Erythroblast (primary cell): ENCODE results near the gene GRP.

Experiments used
- GATA1 ChIP-seq: IDR thresholded peaks from 2 replicates; pipeline ENCODE4 v1.6.1; 2011; ENCODE audit warnings: low read depth, mild to moderate bottlenecking, control low read depth, low read length, moderate library complexity
- POLR2A ChIP-seq: IDR thresholded peaks from 2 replicates; pipeline ENCODE4 v1.6.1; 2011; ENCODE audit warnings: mild to moderate bottlenecking, low read length

DNA sequence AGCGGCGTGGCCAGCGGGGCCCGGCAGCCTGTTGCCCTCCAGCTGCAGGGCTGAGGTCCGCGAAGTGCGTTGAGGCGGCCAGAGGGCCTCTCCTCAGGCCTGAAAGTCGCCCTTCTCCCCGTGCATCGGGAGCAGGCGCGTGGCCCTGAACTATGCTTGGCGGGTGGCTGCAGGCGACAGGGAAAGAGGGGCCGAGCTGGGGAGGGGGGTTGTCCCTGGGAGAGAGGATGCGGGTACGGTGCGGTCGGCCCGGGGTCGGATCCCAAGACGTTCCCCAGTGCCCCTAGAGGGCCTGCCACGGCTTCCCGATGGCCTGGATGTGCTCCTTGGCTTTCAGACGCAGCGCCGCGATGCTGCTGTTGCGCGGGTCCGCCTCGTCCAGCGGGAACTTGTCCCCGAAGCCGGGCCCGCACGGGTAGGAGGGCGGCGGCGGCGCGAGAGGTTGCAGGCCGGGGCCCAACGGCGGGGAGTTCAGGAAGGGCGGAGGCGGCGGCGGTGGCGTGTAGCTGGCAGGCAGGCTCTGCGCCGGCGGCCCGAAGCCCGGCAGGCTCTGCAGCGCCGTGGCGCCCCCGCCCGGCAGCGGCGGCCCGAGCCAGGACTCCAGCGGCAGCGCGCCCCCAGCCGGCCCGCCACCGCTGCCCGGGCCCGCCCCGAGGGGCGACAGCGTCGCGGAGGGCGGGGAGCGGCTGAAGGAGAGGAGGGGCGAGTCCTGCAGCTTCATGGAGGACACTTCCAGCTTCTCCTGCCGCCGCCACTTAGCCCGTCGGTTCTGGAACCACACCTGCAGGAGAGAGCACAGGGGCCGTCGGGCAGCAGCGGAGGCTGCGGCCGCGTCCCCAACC is 49.0 kb downstream of the GRP start:
- TF ChIP-seq POLR2A: no peak
- TF ChIP-seq GATA1: no peak
